ENCODE measurements around the gene BSCL2.

The BSCL2 gene

GRCh38 chr11:62728171-62728988, 21.2 kb upstream of the BSCL2 start, which contains the start of gene TTC9C:
TSS of gene TTC9C (plus strand) at chr11:62728486. CDS start at chr11:62728849, 363 bp downstream.
- peak; percentile 93 to 94 for DNase-seq
- Histone ChIP-seq H3K4me3 (peak within 1 kb of the TSS; percentile 85 to 89), H3K27ac (peak within 1 kb of the TSS; percentile 88 to 90), H3K36me3 (peaks cover 12 to 30% (median 13%) of the 10 kb centered on the region in 3 donors), H3K4me1 (peaks cover 0 to 58% (median 44%) of the 10 kb centered on the region in 4 donors), H3K27me3 (no peaks in the 10 kb centered on the region), H3K9me3 (no peaks in the 10 kb centered on the region)
- intact Hi-C loops (cut with DNase I; ENCODE audit: low total_unique reads), result loop anchor here (1.0 kb wide), 1 partner anchor 26 kb away; the partner anchor contains the start of gene ZBTB3
- TF ChIP-seq, protein P1, sequence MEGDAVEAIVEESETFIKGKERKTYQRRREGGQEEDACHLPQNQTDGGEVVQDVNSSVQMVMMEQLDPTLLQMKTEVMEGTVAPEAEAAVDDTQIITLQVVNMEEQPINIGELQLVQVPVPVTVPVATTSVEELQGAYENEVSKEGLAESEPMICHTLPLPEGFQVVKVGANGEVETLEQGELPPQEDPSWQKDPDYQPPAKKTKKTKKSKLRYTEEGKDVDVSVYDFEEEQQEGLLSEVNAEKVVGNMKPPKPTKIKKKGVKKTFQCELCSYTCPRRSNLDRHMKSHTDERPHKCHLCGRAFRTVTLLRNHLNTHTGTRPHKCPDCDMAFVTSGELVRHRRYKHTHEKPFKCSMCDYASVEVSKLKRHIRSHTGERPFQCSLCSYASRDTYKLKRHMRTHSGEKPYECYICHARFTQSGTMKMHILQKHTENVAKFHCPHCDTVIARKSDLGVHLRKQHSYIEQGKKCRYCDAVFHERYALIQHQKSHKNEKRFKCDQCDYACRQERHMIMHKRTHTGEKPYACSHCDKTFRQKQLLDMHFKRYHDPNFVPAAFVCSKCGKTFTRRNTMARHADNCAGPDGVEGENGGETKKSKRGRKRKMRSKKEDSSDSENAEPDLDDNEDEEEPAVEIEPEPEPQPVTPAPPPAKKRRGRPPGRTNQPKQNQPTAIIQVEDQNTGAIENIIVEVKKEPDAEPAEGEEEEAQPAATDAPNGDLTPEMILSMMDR (IDR thresholded peaks at IDR 0.05), result no peak

GRCh38 chr11:62727872-62728170, 20.6 kb upstream of the BSCL2 start:
- intact Hi-C loops (cut with DNase I; ENCODE audit: low total_unique reads), result loop anchor here (1.0 kb wide), 1 partner anchor 26 kb away; the partner anchor contains the start of gene ZBTB3
- peaks cover 15 to 30% (median 15%) of the 10 kb centered on the region in 3 donors for H3K36me3 ChIP-seq
- no peaks in the 10 kb centered on the region for H3K27me3 ChIP-seq
- peaks cover 0 to 62% (median 46%) of the 10 kb centered on the region in 4 donors for H3K4me1 ChIP-seq
- DNase-seq, result peak; percentile 87 to 93
- peak overlapping the region; percentile 88 to 90 for H3K27ac ChIP-seq
- peak overlapping the region; percentile 85 to 89 for H3K4me3 ChIP-seq
- TF ChIP-seq, protein P1 (IDR thresholded peaks at IDR 0.05), result no peak
- no peaks in the 10 kb centered on the region for H3K9me3 ChIP-seq

DNA sequence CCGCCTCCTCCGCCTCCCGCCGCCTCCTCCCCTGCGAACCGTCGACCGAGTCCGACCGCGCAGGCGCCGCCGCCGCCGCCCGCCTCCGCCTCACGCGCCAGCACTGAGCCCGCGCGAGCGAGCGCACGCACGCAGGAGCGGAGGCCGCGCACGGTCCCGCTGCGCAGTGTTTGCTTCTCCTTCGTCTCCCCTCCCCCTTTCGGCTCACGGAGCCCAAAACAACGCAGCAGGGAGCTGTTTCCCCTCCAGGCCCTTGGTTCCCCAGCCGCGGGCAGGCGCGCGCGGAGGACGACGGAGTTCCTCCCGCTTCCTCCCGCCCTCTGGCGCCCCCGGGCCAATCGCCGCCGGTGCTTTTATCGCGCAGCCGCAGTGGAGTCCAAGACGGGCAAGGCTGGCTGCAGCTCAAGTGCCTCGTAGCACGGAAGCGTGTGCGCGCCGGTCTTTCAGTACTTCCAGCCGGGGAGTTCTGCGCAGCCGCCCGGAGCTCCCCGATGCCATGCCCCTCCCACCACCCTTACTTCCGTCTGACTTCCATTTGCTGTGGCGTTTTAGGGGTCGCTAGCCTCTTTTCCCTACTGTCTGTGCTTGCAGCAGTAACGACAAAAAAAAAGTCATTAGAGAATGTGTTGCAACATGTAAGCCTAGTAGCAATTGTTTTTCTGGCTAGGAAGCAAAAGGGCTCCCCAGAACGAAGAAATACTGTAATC, 20.1 kb upstream of the BSCL2 start, which contains the start of gene HNRNPUL2:
HNRNPUL2 (minus strand) TSS at position 293 of the 707 bp plus-strand sequence. CDS start 301 bp downstream, outside the sequence.
- Histone ChIP-seq H3K4me3 (peak within 1 kb of the TSS; percentile 85 to 89), H3K9me3 (no peaks in the 10 kb centered on the region), H3K27ac (peak within 1 kb of the TSS; percentile 88 to 90), H3K36me3 (peaks cover 20 to 31% (median 20%) of the 10 kb centered on the region in 3 donors), H3K4me1 (peaks cover 0 to 62% (median 46%) of the 10 kb centered on the region in 4 donors), H3K27me3 (no peaks in the 10 kb centered on the region)
- TF ChIP-seq, protein P1 (IDR thresholded peaks at IDR 0.05), result no peak
- DNase-seq, result peak; percentile 97 to 99
- intact Hi-C loops (cut with DNase I; ENCODE audit: low total_unique reads), result no loop called here

DNA sequence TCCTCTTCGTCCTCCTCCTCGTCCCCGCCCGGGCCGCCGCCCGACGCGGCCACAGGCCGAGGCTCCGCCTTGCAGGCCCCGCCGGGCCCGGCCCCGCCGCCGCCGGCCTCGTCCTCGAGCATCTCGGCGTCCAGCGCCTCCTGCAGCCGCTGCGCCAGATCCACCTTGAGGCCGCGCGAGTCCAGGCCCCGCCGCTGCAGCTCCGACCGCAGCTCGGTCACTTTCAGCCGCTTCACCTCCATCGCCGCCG, 19.6 kb upstream of the BSCL2 start:
- intact Hi-C loops (cut with DNase I; ENCODE audit: low total_unique reads), result no loop called here
- no peak for DNase-seq
- peak overlapping the region; percentile 88 to 90 for H3K27ac ChIP-seq
- no peaks in the 10 kb centered on the region for H3K27me3 ChIP-seq
- H3K9me3 ChIP-seq, result no peaks in the 10 kb centered on the region
- H3K4me3 ChIP-seq, result peak overlapping the region; percentile 85 to 89
- peaks cover 0 to 62% (median 44%) of the 10 kb centered on the region in 4 donors for H3K4me1 ChIP-seq
- TF ChIP-seq, protein P1 (IDR thresholded peaks at IDR 0.05), result no peak
- peaks cover 25 to 31% (median 25%) of the 10 kb centered on the region in 3 donors for H3K36me3 ChIP-seq

DNA sequence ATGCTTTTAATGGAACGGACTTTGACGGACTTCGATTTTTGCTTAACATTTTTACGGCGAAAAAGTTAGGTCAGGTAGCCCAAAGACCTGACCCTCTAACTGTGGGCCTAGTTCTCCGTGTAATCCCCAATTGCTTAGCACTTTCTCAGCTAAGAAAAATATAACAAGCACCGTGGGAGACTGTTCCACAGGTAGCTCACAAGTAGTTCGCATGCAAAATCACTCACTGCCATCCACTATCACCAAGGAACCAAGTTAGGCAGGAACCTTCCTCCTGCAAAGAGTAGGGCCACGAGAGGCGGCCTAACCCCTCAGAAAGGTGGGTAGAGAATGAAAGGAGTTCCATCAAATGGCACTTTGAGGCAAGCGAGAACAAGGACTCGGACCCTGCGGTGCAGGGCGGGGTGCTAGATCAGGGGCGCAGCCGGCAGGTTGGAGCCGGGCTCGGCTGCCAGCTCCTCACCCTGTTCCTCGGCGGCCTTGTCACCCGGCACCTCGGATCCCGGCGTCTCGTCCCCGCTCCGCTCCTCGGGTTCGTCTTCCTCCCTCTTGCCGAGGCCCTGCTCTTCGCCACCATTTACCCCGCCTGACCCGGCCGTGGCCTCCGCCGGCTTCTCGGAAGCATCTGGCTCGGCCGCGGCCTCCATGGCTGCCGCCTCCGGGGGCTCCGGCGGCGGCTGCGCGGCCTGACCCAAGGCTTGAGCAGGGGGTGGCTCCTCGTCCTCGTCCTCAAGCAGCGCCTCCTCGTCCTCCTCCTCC, 19.1 kb upstream of the BSCL2 start:
- peak in 1 of 2 donors; percentile 70 for DNase-seq
- Histone ChIP-seq H3K27me3 (no peaks in the 10 kb centered on the region), H3K9me3 (no peaks in the 10 kb centered on the region), H3K36me3 (peaks cover 30 to 33% (median 30%) of the 10 kb centered on the region in 3 donors), H3K4me1 (peaks cover 0 to 57% (median 42%) of the 10 kb centered on the region in 4 donors), H3K27ac (peak overlapping the region; percentile 88 to 90), H3K4me3 (peak overlapping the region; percentile 85 to 89)
- TF ChIP-seq, protein P1 (IDR thresholded peaks at IDR 0.05), result no peak
- intact Hi-C loops (cut with DNase I; ENCODE audit: low total_unique reads), result no loop called here

All from tibial artery (tissue), 4 donors.